HG02678 (cell line): ENCODE measurements around the gene MAP2K3.
"Not testable (repeated sequence)": the region's sequence is repeated elsewhere in the genome, so short reads cannot be mapped to it uniquely, and the experiment has no call there.

Experiments
- ATAC-seq: cut with Tn5 transposase; IDR thresholded peaks from one replicate; pipeline ENCODE4 v1.9.1; 2021; ENCODE audit warnings: mild to moderate bottlenecking, moderate library complexity; ENCODE audit not compliant: unreplicated experiment

The MAP2K3 gene

GRCh38 chr17:21296097-21297025, 11.8 kb downstream of the MAP2K3 start:
- ATAC-seq = no peak

GRCh38 chr17:21297026-21297520, 12.6 kb downstream of the MAP2K3 start:
- no peak for ATAC-seq

DNA sequence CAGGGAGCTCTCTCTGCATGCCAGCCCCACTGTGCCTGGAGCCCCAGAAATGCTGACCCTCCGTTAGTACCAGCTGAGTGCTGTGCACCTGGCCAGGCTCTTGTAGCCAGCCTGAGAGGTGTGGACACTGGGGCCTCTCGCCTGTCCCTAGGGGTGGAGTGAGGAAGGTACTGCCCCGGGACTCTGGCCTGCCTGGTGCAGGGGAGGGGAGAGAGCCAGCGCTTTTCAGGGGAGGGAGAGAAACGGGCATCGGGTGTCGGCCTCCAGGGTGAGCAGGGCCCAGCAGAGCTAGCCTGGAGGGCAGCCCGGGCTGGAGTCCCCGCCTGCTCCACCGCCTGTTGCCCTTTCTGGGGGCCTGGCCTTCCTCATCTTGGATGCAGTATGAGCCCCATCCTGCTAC, 13.1 kb downstream of the MAP2K3 start:
- no peak for ATAC-seq

DNA sequence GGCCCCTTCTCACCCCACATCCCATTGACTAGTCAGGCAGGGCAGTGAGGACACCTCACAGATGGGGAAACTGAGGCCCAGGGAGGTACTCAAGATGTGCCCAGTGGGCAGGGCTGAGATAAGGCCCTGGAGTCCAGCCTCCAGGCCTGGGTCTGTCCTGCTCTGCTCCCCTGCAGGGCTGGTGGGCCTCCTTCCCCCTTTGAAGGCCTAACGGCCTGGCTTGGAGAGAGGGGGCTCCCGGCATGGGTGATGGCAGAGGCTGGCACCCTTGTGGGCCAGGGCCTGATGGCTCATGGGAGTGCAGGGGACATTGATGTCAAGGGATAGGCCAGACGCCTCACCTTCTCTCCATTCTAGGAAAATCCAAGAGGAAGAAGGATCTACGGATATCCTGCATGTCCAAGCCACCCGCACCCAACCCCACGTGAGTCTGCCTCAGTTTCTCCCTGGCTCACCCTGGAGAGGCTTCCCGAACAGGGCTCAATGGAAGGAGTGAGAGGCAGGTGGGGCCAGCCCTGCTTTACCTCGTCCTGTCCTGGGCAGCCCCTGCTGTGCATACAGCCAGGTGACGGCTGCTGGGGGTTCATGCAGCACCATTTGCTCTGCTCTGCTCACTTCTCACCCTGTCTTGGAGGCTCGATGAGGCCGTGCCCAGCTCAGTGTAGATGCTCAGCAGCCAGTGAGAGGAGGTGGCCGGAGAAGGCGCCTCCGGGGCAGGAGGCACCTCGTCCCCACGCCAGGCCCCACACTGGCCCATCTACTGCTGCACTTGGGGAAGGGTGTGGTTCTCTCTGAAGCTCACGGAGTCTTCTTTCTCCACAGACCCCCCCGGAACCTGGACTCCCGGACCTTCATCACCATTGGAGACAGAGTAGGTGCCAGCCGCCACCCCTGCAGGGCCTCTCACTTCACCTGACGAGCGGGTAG, 13.8 kb downstream of the MAP2K3 start:
- no peak for ATAC-seq

GRCh38 chr17:21298983-21299519, 14.5 kb downstream of the MAP2K3 start:
- ATAC-seq = no peak

GRCh38 chr17:21299981-21300600, 15.6 kb downstream of the MAP2K3 start:
- no peak for ATAC-seq

GRCh38 chr17:21300601-21301571, 16.4 kb downstream of the MAP2K3 start:
- ATAC-seq = no peak

DNA sequence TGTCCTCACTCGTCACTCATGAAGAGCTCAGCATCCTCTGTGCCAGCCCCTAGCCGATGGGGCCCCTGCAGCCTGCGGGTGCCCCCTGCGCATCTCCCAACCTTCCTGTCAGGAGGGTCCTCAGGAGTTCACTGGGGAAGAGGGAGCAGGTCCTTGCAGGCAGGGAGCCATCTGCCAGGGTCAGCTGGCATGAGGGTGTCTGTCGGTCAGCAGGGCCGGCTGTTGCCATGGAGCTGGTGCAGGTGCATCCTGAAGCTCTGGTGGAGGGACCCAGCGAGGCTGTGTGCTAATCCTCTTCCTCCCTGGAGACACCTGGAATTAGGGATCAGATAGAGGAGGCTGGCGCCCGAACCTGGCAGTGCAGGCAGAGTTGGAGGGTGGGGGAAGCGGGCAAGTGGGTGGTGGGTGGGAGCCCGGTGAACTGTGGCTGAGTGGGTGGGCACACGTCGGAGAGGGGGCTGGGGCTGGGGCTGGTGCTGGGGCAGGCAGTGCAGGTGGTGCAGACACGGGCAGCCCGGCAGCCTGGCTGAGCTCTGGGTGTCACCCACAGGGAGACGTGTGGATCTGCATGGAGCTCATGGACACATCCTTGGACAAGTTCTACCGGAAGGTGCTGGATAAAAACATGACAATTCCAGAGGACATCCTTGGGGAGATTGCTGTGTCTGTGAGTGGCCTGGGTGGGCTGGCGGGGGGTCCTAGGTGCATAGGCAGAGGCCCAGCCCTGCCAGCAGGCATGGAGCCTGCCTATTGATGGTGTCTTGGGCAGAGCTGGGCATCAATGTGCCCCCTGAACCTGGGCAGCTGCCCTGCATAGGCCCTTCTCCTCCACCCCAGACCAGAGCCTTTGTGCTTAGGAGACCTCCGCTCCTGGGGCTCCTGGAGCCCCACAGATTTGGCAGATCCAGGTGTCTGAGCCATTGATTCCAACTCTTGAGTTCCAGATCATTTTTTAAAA, 17.4 kb downstream of the MAP2K3 start:
- ATAC-seq = no peak

- ATAC-seq = no peak
Measured at GRCh38 chr17:21302711-21303425, 18.4 kb downstream of the MAP2K3 start.

GRCh38 chr17:21303441-21304065, 19.0 kb downstream of the MAP2K3 start:
- ATAC-seq = no peak

- no peak for ATAC-seq
Measured at GRCh38 chr17:21304091-21304490, 19.6 kb downstream of the MAP2K3 start.

- ATAC-seq = not testable (repeated sequence)
Measured at GRCh38 chr17:21304551-21305151, 20.1 kb downstream of the MAP2K3 start.

DNA sequence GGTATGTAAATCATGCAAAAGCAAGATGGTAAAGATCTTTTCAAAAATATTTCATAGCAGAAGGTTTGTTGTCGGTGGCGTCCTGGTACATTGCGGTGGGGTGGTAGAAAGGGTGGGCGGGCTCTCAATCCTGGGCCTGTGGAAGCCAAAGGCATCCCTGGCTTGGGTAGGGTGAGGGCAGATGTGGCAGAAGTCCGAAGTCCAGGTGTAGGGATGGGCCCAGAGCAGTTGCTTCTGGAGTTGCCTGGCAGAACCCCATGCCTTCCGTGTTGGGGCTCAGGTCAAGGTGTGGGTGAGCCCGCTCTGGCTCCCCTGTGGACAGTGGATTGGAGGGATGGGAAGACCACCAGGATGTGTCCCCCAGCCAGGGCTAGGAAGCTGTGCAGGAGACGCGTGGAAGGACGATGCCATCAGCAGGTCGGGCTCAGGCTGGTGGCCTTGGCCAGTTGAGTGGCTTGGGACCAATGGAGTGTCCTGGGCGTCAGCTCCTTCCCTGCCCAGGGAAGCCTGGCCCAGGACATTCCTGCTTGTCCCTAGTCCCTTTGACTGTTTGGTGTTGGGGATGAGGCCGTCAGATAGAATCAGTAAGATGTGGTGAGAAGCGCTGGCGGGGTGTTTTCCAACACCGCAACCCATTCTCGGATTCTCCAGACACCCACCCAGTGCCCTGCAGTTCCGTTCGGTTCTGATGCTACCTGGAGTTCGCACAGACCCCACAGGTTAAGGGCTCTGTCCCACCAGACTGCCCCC, 21.1 kb downstream of the MAP2K3 start:
- not testable (repeated sequence) for ATAC-seq

- ATAC-seq = not testable (repeated sequence)
Measured at GRCh38 chr17:21306611-21307272, 22.2 kb downstream of the MAP2K3 start.

DNA sequence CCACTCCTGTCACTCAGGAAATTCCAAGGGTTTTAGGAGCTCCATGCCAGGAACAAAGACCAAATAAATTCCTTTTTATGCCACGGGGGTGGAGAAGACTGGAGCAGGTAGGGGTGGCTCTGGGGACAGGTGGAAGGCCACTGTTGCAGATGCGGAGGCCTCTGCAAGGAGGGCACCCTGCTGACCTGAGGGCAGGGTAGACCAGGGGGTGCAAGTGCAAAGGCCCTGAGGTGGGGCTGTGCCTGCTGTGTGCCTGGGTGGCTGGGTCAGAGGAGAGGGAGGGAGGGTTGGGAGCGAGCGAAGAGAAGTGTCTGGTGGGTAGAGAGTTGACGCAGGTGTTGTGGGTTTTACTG, 22.7 kb downstream of the MAP2K3 start:
- not testable (repeated sequence) for ATAC-seq

GRCh38 chr17:21308931-21309381, 24.4 kb downstream of the MAP2K3 start:
- ATAC-seq = not testable (repeated sequence)
